DND-41 (cell line): ENCODE measurements around the gene GATAD2B.

ENCODE experiments used
- ATAC-seq: fragments of 200-7000 bp; cut with Tn5 transposase; 3 replicates; pipeline ENCODE4 v1.9.1; 2021; ENCODE audit warnings: low read depth; ENCODE audit not compliant: insufficient read depth
- DNase-seq: peaks from one replicate; pipeline ENCODE4 v3.0.0-alpha.2; 2020
- H2AFZ ChIP-seq: 2 replicates; pipeline ENCODE4 v1.6.0; 2012; ENCODE audit warnings: low read depth, low read length
- H3K27ac ChIP-seq: 2 replicates; pipeline ENCODE4 v1.5.1; 2012; ENCODE audit warnings: low read length, inconsistent platforms
- H3K27me3 ChIP-seq: fragments of 200-600 bp; sonication (generic); 2 replicates; pipeline ENCODE4 v1.6.0; 2012; ENCODE audit warnings: low read length, mild to moderate bottlenecking, inconsistent platforms; ENCODE audit not compliant: insufficient read depth, poor library complexity
- H3K36me3 ChIP-seq: 2 replicates; pipeline ENCODE4 v1.5.1; 2012; ENCODE audit warnings: low read length, inconsistent platforms; ENCODE audit not compliant: insufficient read depth
- H3K4me1 ChIP-seq: 2 replicates; pipeline ENCODE4 v1.5.1; 2012; ENCODE audit warnings: mild to moderate bottlenecking, low read length; ENCODE audit not compliant: insufficient read depth
- H3K4me2 ChIP-seq: 2 replicates; pipeline ENCODE4 v1.6.0; 2012; ENCODE audit warnings: mild to moderate bottlenecking, moderate library complexity, low read length, inconsistent platforms; ENCODE audit not compliant: insufficient read depth
- H3K4me3 ChIP-seq, 2 experiments: fragments of 200-600 bp in 1 of 2; shearing (Covaris generic) in 1 of 2; 2 replicates each; pipeline ENCODE4 v1.5.1; 2012 to 2016; ENCODE audit warnings: inconsistent platforms in 2 of 2, low read length in 2 of 2, mild to moderate bottlenecking in 2 of 2, low read depth in 1 of 2, moderate library complexity in 1 of 2
- H3K79me2 ChIP-seq: 2 replicates; pipeline ENCODE4 v1.6.0; 2012; ENCODE audit warnings: low read length, inconsistent platforms; ENCODE audit not compliant: insufficient read depth
- H3K9ac ChIP-seq: 2 replicates; pipeline ENCODE4 v1.6.0; 2012; ENCODE audit warnings: low read depth, mild to moderate bottlenecking, inconsistent platforms, low read length, moderate library complexity
- H3K9me3 ChIP-seq: 2 replicates; pipeline ENCODE4 v1.5.1; 2012; ENCODE audit warnings: low read length, moderate library complexity, mild to moderate bottlenecking, inconsistent platforms; ENCODE audit not compliant: insufficient read depth, severe bottlenecking
- H4K20me1 ChIP-seq: 2 replicates; pipeline ENCODE4 v1.6.0; 2012; ENCODE audit warnings: low read length; ENCODE audit not compliant: insufficient read depth
- CTCF ChIP-seq: IDR thresholded peaks from 2 replicates; pipeline ENCODE4 v1.5.1; 2012; ENCODE audit warnings: borderline replicate concordance, low read length, moderate library complexity, mild to moderate bottlenecking; ENCODE audit not compliant: poor library complexity, severe bottlenecking; ENCODE audit errors: extremely low read depth
- EZH2 ChIP-seq: IDR thresholded peaks from 3 replicates; pipeline ENCODE4 v1.6.1; 2012; ENCODE audit warnings: borderline replicate concordance, low read depth, mild to moderate bottlenecking, moderate library complexity, low read length, inconsistent platforms; ENCODE audit not compliant: severe bottlenecking

Gene GATAD2B

GRCh38 chr1:153827168-153827964 is 95.4 kb downstream of the GATAD2B start:
- Histone ChIP-seq H3K4me2 (no peak overlapping the region), H3K9ac (no peak overlapping the region), H2AFZ (no peak overlapping the region), H3K4me1 (no peaks in the 10 kb centered on the region), H3K79me2 (peaks cover 51% of the 10 kb centered on the region), H4K20me1 (peaks cover 14% of the 10 kb centered on the region), H3K36me3 (peaks cover 58% of the 10 kb centered on the region), H3K27me3 (no peaks in the 10 kb centered on the region), H3K4me3 (no peak overlapping the region), H3K27ac (no peak overlapping the region), H3K9me3 (no peaks in the 10 kb centered on the region)
- no peak for DNase-seq
- TF ChIP-seq CTCF = peak; percentile 33
- no peak for TF ChIP-seq EZH2
- no peak for ATAC-seq

GRCh38 chr1:153818876-153819275 is 103.9 kb downstream of the GATAD2B start:
- no peak overlapping the region for H2AFZ ChIP-seq
- TF ChIP-seq EZH2 (no peak), CTCF (no peak)
- ATAC-seq = no peak
- no peaks in the 10 kb centered on the region for H3K9me3 ChIP-seq
- no peaks in the 10 kb centered on the region for H3K27me3 ChIP-seq
- no peak for DNase-seq
- peaks cover 5% of the 10 kb centered on the region; the same call in 1 of the 2 replicates for H3K79me2 ChIP-seq
- no peaks in the 10 kb centered on the region for H3K4me1 ChIP-seq
- H4K20me1 ChIP-seq = no peaks in the 10 kb centered on the region
- no peak overlapping the region for H3K4me2 ChIP-seq
- H3K9ac ChIP-seq = no peak overlapping the region
- H3K27ac ChIP-seq = no peak overlapping the region
- peaks cover 78% of the 10 kb centered on the region for H3K36me3 ChIP-seq
- no peak overlapping the region for H3K4me3 ChIP-seq

GRCh38 chr1:153816283-153816889 is 106.4 kb downstream of the GATAD2B start:
- no peak for DNase-seq
- H3K36me3 ChIP-seq = peaks cover 93% of the 10 kb centered on the region
- no peak overlapping the region for H3K4me3 ChIP-seq
- no peak overlapping the region for H3K4me2 ChIP-seq
- no peak overlapping the region for H2AFZ ChIP-seq
- H3K9ac ChIP-seq = no peak overlapping the region
- no peaks in the 10 kb centered on the region for H4K20me1 ChIP-seq
- no peak for ATAC-seq
- H3K4me1 ChIP-seq = no peaks in the 10 kb centered on the region
- H3K27me3 ChIP-seq = no peaks in the 10 kb centered on the region
- H3K79me2 ChIP-seq = 0 out of 2 replicates have a peak, but pooled peaks cover 5% of the 10 kb centered on the region
- TF ChIP-seq EZH2 (no peak), CTCF (no peak)
- H3K27ac ChIP-seq = no peak overlapping the region
- no peaks in the 10 kb centered on the region for H3K9me3 ChIP-seq
